ENCODE results near the gene ZCCHC9.

ZCCHC9 gene

GRCh38 chr5:81359881-81360280 lies 58.5 kb downstream of the ZCCHC9 start:
- no peak for DNase-seq

GRCh38 chr5:81360640-81361039 lies 59.3 kb downstream of the ZCCHC9 start:
- DNase-seq, result no peak

- DNase-seq, result no peak
Measured at GRCh38 chr5:81361600-81361999, 60.2 kb downstream of the ZCCHC9 start.

Measured in NCI-H2171 (cell line).